GM21528 (cell line): ENCODE measurements around the gene DNAJB12.
"Not testable (repeated sequence)": the region's sequence is repeated elsewhere in the genome, so short reads cannot be mapped to it uniquely, and the experiment has no call there.

Experiments used
- ATAC-seq: cut with Tn5 transposase; IDR thresholded peaks from one replicate; pipeline ENCODE4 v1.9.1; 2021; ENCODE audit warnings: mild to moderate bottlenecking, moderate library complexity; ENCODE audit not compliant: unreplicated experiment, low FRiP score

Gene DNAJB12

GRCh38 chr10:72332423-72333111, 22.2 kb downstream of the DNAJB12 start:
- ATAC-seq: no peak

GRCh38 chr10:72331575-72332422, 22.9 kb downstream of the DNAJB12 start:
- no peak for ATAC-seq

GRCh38 chr10:72330069-72330426, 24.7 kb downstream of the DNAJB12 start:
- no peak for ATAC-seq

GRCh38 chr10:72329290-72330068, 25.2 kb downstream of the DNAJB12 start:
- ATAC-seq: no peak

GRCh38 chr10:72328829-72329204, 25.9 kb downstream of the DNAJB12 start:
- ATAC-seq: no peak

GRCh38 chr10:72328045-72328828, 26.5 kb downstream of the DNAJB12 start:
- ATAC-seq: no peak

GRCh38 chr10:72326665-72327603, 27.8 kb downstream of the DNAJB12 start:
- not testable (repeated sequence) for ATAC-seq

- not testable (repeated sequence) for ATAC-seq
These were observed 29.2 kb downstream of the DNAJB12 start for GRCh38 chr10:72325243-72326175.

- no peak for ATAC-seq
These were observed 30.9 kb downstream of the DNAJB12 start for GRCh38 chr10:72323771-72324191.

GRCh38 chr10:72323108-72323749, 31.5 kb downstream of the DNAJB12 start:
- no peak for ATAC-seq

- no peak for ATAC-seq
These were observed 32.2 kb downstream of the DNAJB12 start for GRCh38 chr10:72322280-72323058.

- no peak for ATAC-seq
These were observed 32.8 kb downstream of the DNAJB12 start for GRCh38 chr10:72322030-72322279.

GRCh38 chr10:72321248-72322029, 33.3 kb downstream of the DNAJB12 start:
- ATAC-seq: no peak

- peak; percentile 60 for ATAC-seq
These were observed 34.0 kb downstream of the DNAJB12 start for GRCh38 chr10:72320676-72321247.

GRCh38 chr10:72319416-72320254, 35.1 kb downstream of the DNAJB12 start:
- peak; percentile 47 for ATAC-seq
